A549 (cell line): ENCODE data around the gene TRIOBP. TPM values are rescaled to one million over a fixed set of nuclear protein-coding genes. Genes with fewer than 3 reads are reported as not detected.
A peak's percentile ranks its signal among the peaks of the same experiment; 100 is the strongest.

Experiments
- ATAC-seq, 2 experiments: fragments of 200-7000 bp in 1 of 2; fragments of >200 bp in 1 of 2; cut with Nextera tagmentation in 1 of 2; cut with Tn5 transposase in 1 of 2; 3 replicates each; pipeline versions ENCODE4 v1.8.0 to v1.9.1; 2018 to 2020; ENCODE audit warnings: mild to moderate bottlenecking in 1 of 2, moderate library complexity in 1 of 2
- CTCF ChIA-PET: fragments of 300-600 bp; sonication (Branson Sonifier 250); formaldehyde crosslinking; extraction: SDS; loops from one replicate; lab custom pipeline; 2021; ENCODE audit warnings: antibody characterized with exemption, inconsistent platforms; lab: Yijun Ruan, JAX
- POLR2A ChIA-PET: fragments of 350-600 bp; formaldehyde crosslinking; extraction: SDS; loops from one replicate; lab custom pipeline; 2021; ENCODE audit warnings: antibody characterized with exemption, inconsistent platforms; lab: Yijun Ruan, JAX
- DNase-seq, 2 experiments: peaks; one replicate each; pipeline versions ENCODE4 v3.0.0 to v3.0.0-alpha.2; 2011 to 2016; ENCODE audit warnings: low read depth in 1 of 2, low spot score in 1 of 2
- FAIRE-seq: peaks from 2 replicates; lab custom pipeline; 2011; peaks lifted over from hg19 to GRCh38; lab: Jason Lieb, UNC
- H3K27ac ChIP-seq, 2 experiments: fragments of >200 bp; sonication (Bioruptor Twin); formaldehyde crosslinking; 3 replicates each; pipeline ENCODE4 v1.5.1; 2016 to 2017
- H3K4me1 ChIP-seq: fragments of >200 bp; sonication (Bioruptor Twin); formaldehyde crosslinking; 3 replicates; pipeline ENCODE4 v1.6.1; 2016
- H3K4me2 ChIP-seq: fragments of >200 bp; sonication (Bioruptor Twin); formaldehyde crosslinking; 3 replicates; pipeline ENCODE4 v1.6.1; 2016
- H3K4me3 ChIP-seq: fragments of >200 bp; sonication (Bioruptor Twin); formaldehyde crosslinking; 3 replicates; pipeline ENCODE4 v1.5.1; 2016
- H3K9me3 ChIP-seq: fragments of >200 bp; sonication (Bioruptor Twin); formaldehyde crosslinking; 3 replicates; pipeline ENCODE4 v1.6.1; 2016
- ATOH8 ChIP-seq: fragments of 250-450 bp; sonication (Bioruptor Pico); IDR thresholded peaks from 2 replicates; pipeline ENCODE4 v1.5.0; 2020; ENCODE audit warnings: low read depth, mild to moderate bottlenecking, moderate library complexity
- BHLHE40 ChIP-seq: IDR thresholded peaks from 2 replicates; pipeline ENCODE4 v1.6.1; 2012; ENCODE audit warnings: low read depth, low read length, inconsistent platforms
- CBX2 ChIP-seq: fragments of 200-600 bp; sonication (generic); IDR thresholded peaks from 2 replicates; pipeline ENCODE4 v1.6.1; 2016; ENCODE audit warnings: low read depth, mild to moderate bottlenecking, borderline replicate concordance
- CBX8 ChIP-seq: fragments of 200-600 bp; sonication (generic); IDR thresholded peaks from 2 replicates; pipeline ENCODE4 v1.6.1; 2016
- CEBPB ChIP-seq, 2 experiments: fragments of >200 bp in 1 of 2; sonication (Bioruptor Twin) in 1 of 2; formaldehyde crosslinking in 1 of 2; IDR thresholded peaks; 2 replicates each; pipeline ENCODE4 v1.6.1; 2012 to 2016
- CHD2 ChIP-seq: fragments of 150-350 bp; IDR thresholded peaks from 2 replicates; pipeline ENCODE4 v1.6.1; 2014; ENCODE audit warnings: low read length; ENCODE audit not compliant: partially characterized antibody
- ELK1 ChIP-seq: fragments of 150-350 bp; IDR thresholded peaks from 2 replicates; pipeline ENCODE4 v1.6.1; 2014; ENCODE audit warnings: low read depth, mild to moderate bottlenecking, low read length
- ESRRA ChIP-seq: fragments of 150-350 bp; IDR thresholded peaks from 2 replicates; pipeline ENCODE4 v1.6.1; 2014; ENCODE audit warnings: mild to moderate bottlenecking, low read length, borderline replicate concordance
- FOSL2 ChIP-seq, 2 experiments: fragments of 450-650 bp in 1 of 2; fragments of >200 bp in 1 of 2; sonication (Bioruptor Twin) in 1 of 2; formaldehyde crosslinking; IDR thresholded peaks; 2 replicates each; pipeline versions ENCODE4 v1.5.0 to v1.6.1; 2016 to 2020; ENCODE audit warnings: mild to moderate bottlenecking in 1 of 2, moderate library complexity in 1 of 2
- FOXS1 ChIP-seq: fragments of 250-450 bp; sonication (Bioruptor Pico); IDR thresholded peaks from 2 replicates; pipeline ENCODE4 v1.5.0; 2020; ENCODE audit warnings: mild to moderate bottlenecking, moderate library complexity
- HDAC2 ChIP-seq: fragments of 200-600 bp; sonication (generic); IDR thresholded peaks from 2 replicates; pipeline ENCODE4 v1.6.1; 2016
- HEYL ChIP-seq: fragments of 250-450 bp; sonication (Bioruptor Pico); IDR thresholded peaks from 2 replicates; pipeline ENCODE4 v1.8.0; 2021; ENCODE audit warnings: mild to moderate bottlenecking, moderate library complexity
- HMGXB4 ChIP-seq: fragments of 250-450 bp; sonication (Bioruptor Pico); IDR thresholded peaks from 2 replicates; pipeline ENCODE4 v1.5.0; 2021; ENCODE audit warnings: mild to moderate bottlenecking, moderate library complexity, borderline replicate concordance
- HOXA7 ChIP-seq: fragments of 250-450 bp; sonication (Bioruptor Pico); IDR thresholded peaks from 2 replicates; pipeline ENCODE4 v1.5.0; 2020; ENCODE audit warnings: mild to moderate bottlenecking, moderate library complexity
- HOXB13 ChIP-seq: fragments of 250-450 bp; sonication (Bioruptor Pico); IDR thresholded peaks from 2 replicates; pipeline ENCODE4 v1.5.0; 2020; ENCODE audit warnings: low read depth, mild to moderate bottlenecking, moderate library complexity
- KDM1A ChIP-seq: fragments of 200-600 bp; sonication (generic); IDR thresholded peaks from 2 replicates; pipeline ENCODE4 v1.6.1; 2016; ENCODE audit warnings: low read depth, mild to moderate bottlenecking
- MAZ ChIP-seq: fragments of 150-350 bp; IDR thresholded peaks from 2 replicates; pipeline ENCODE4 v1.6.1; 2014; ENCODE audit warnings: antibody characterized with exemption, low read depth, low read length, borderline replicate concordance
- MYC ChIP-seq: IDR thresholded peaks from 2 replicates; pipeline ENCODE4 v1.6.1; 2012; ENCODE audit warnings: mild to moderate bottlenecking, inconsistent platforms, low read length, improper control_type of control experiment, borderline replicate concordance
- NR3C1 ChIP-seq: fragments of >200 bp; sonication (Bioruptor Twin); formaldehyde crosslinking; IDR thresholded peaks from 3 replicates; pipeline ENCODE4 v1.6.1; 2017
- PBX3 ChIP-seq: IDR thresholded peaks from 2 replicates; pipeline ENCODE4 v1.6.1; 2012
- POLR2A ChIP-seq: IDR thresholded peaks from 2 replicates; pipeline ENCODE4 v1.6.1; 2012; ENCODE audit warnings: mild to moderate bottlenecking, low read length
- RARB ChIP-seq: fragments of 250-450 bp; sonication (Bioruptor Pico); IDR thresholded peaks from 2 replicates; pipeline ENCODE4 v1.8.0; 2021; ENCODE audit warnings: mild to moderate bottlenecking, moderate library complexity
- RCOR1 ChIP-seq: fragments of 150-350 bp; IDR thresholded peaks from 2 replicates; pipeline ENCODE4 v1.6.1; 2014; ENCODE audit warnings: antibody characterized with exemption, low read length, low read depth
- TP53 ChIP-seq: fragments of 250-450 bp; sonication (Bioruptor Pico); IDR thresholded peaks from 2 replicates; pipeline ENCODE4 v1.5.0; 2021; ENCODE audit warnings: mild to moderate bottlenecking, moderate library complexity
- ZSCAN20 ChIP-seq: fragments of 250-450 bp; sonication (Bioruptor Pico); IDR thresholded peaks from 2 replicates; pipeline ENCODE4 v1.8.0; 2022; ENCODE audit warnings: mild to moderate bottlenecking, moderate library complexity
- WGBS: methylation state at CpG from one replicate; pipeline ENCODE4 v1.1.6; 2017; ENCODE audit errors: missing lambda C conversion rate; 5-methylcytosine and 5-hydroxymethylcytosine counted together
- polyA plus RNA-seq, 4 experiments: library from polyadenylated mRNA; depleted of rRNA in 3 of 4; stranded (reverse); fragments of >200 nt; fragmentation: RNase III in 1 of 4; extraction: RNeasy Plus Mini Kit Qiagen cat#74134 plus additional on column Dnase treatment in 1 of 4; gene quantifications; 2 replicates in 3 of 4; 3 replicates in 1 of 4; pipeline ENCODE4 v1.2.3, GENCODE V29; 2011 to 2017

TRIOBP gene
- polyA plus RNA-seq, 2 of the 4 experiments (the other 2 are of a cell fraction), result 15.7 to 26.0 TPM

DNA sequence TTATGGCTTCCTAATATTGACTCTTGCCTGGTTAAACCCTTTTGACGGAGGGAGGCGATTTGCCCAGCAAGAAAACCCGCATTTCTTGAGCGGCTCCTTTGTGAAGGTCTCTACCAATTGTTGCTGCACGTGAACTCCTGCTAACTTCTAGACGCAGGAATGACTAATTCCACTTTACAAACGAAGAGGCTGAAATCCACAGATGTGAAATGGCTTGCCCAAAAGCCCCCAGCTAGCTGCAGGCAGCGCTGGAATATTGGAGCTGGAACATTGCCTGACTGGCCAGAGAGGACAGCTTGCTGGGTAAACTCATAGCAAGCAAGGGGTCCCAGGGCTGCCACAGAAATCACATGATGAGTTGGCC is 111.4 kb downstream of the TRIOBP start:
- POLR2A ChIA-PET, result interaction anchor here (0.6 to 2.1 kb wide), 6 partner anchors 29 to 187 kb away, joined by 3 to 7 read pairs (median 5); partner anchors contain the start of genes ANKRD54, C22orf23, PDXP and POLR2F

GRCh38 chr22:37809672-37810333 is 113.0 kb downstream of the TRIOBP start:
- WGBS, result 91% methylated on average over 4 of the region's 5 CpGs
- Histone ChIP-seq H3K4me3 (no peak overlapping the region), H3K4me2 (no peak overlapping the region), H3K9me3 (no peaks in the 10 kb centered on the region), H3K27ac (no peak overlapping the region), H3K4me1 (peaks cover 4% of the 10 kb centered on the region; the same call in 1 of the 3 replicates)
- no peak for FAIRE-seq
- no peak for DNase-seq
- no peak for ATAC-seq
- ChIA-PET CTCF (interaction anchor here (0.8 to 4.1 kb wide), 3 partner anchors 9 to 156 kb away, joined by 4 to 47 read pairs (median 4); no protein-coding TSS in a partner anchor), POLR2A (interaction anchor here (0.6 kb wide), 1 partner anchor 8 kb away, joined by 4 read pairs; no protein-coding TSS in a partner anchor)
- no peak for TF ChIP-seq PBX3
- no peak for TF ChIP-seq FOSL2 (IDR thresholded peaks at IDR 0.05)
- no peak for TF ChIP-seq FOSL2 (CRISPR knock-in tag; IDR thresholded peaks at IDR 0.05)
- no peak for TF ChIP-seq ESRRA
- TF ChIP-seq FOXS1 (CRISPR knock-in tag), result no peak
- TF ChIP-seq ELK1, result no peak
- no peak for TF ChIP-seq HDAC2
- no peak for TF ChIP-seq HOXB13 (CRISPR knock-in tag)

More for the DNA sequence above, 111.4 kb downstream of the TRIOBP start:
- peak overlapping the region; percentile 55 to 77; a peak in 5 of 6 replicates for H3K27ac ChIP-seq
- DNase-seq, result no peak
- TF ChIP-seq HEYL, result no peak
- no peak for TF ChIP-seq HOXA7 (CRISPR knock-in tag)
- no peak for TF ChIP-seq RARB (CRISPR knock-in tag)
- TF ChIP-seq RCOR1, result no peak
- TF ChIP-seq MAZ, result no peak
- TF ChIP-seq CHD2, result no peak
- no peak for TF ChIP-seq TP53 (CRISPR knock-in tag)
- no peak for TF ChIP-seq NR3C1
- TF ChIP-seq CBX2, result no peak
- no peak for TF ChIP-seq ATOH8 (CRISPR knock-in tag)
- TF ChIP-seq FOXS1 (CRISPR knock-in tag), result no peak
- TF ChIP-seq CBX8, result no peak
- TF ChIP-seq KDM1A, result no peak
- no peak for TF ChIP-seq MYC
- TF ChIP-seq CEBPB (IDR thresholded peaks at IDR 0.05), result no peak
- no peak for TF ChIP-seq POLR2A
- TF ChIP-seq BHLHE40, result no peak
- no peak for TF ChIP-seq ELK1
- no peak for TF ChIP-seq ZSCAN20
- no peak for TF ChIP-seq HMGXB4 (CRISPR knock-in tag)
- peak overlapping the region; percentile 69 for H3K4me3 ChIP-seq
- CTCF ChIA-PET, result interaction anchor here (0.8 to 4.1 kb wide), 4 partner anchors 10 to 157 kb away, joined by 3 to 47 read pairs (median 8); no protein-coding TSS in a partner anchor
- no peak for ATAC-seq
- peak overlapping the region; percentile 99 for H3K4me2 ChIP-seq
- 53% methylated on average over 8 of the region's 8 CpGs for WGBS
- H3K9me3 ChIP-seq, result no peaks in the 10 kb centered on the region
- no peak for FAIRE-seq
- peaks cover 15% of the 10 kb centered on the region for H3K4me1 ChIP-seq
